Panc1 (cell line): ENCODE measurements around the gene QRICH1. TPM values are rescaled to one million over a fixed set of nuclear protein-coding genes. Genes with fewer than 3 reads are reported as not detected.

Source experiments
- ATAC-seq: fragments of 200-7000 bp; cut with Tn5 transposase; 2 replicates; pipeline ENCODE4 v1.9.1; 2020; ENCODE audit warnings: mild to moderate bottlenecking, moderate library complexity
- BruUV-seq: library from RNA; stranded (reverse); fragments of 400-500 nt; replicated peaks from 2 replicates; lab custom pipeline; 2021; lab: Mats Ljungman, UMichigan
- CTCF ChIA-PET: fragments of 300-600 bp; sonication (Branson Sonifier 250); formaldehyde crosslinking; loops from one replicate; lab custom pipeline; 2022; ENCODE audit warnings: antibody characterized with exemption; lab: Charles Lee
- POLR2A ChIA-PET: fragments of 300-600 bp; sonication (Branson Sonifier 250); formaldehyde crosslinking; loops from one replicate; lab custom pipeline; 2022; ENCODE audit warnings: antibody characterized with exemption; lab: Charles Lee
- DNase-seq: peaks from one replicate; pipeline ENCODE4 v3.0.0-alpha.2; 2010; ENCODE audit warnings: low read depth, low spot score
- H3K27ac ChIP-seq: 2 replicates; pipeline ENCODE4 v1.5.1; 2011; ENCODE audit warnings: mild to moderate bottlenecking, low read length, inconsistent platforms
- H3K27me3 ChIP-seq: fragments of 200-500 bp; sonication (Bioruptor generic); 2 replicates; pipeline ENCODE4 v1.6.0; 2014; ENCODE audit warnings: low read length, inconsistent platforms; ENCODE audit not compliant: control insufficient read depth, insufficient read depth
- H3K36me3 ChIP-seq: fragments of 200-500 bp; sonication (Bioruptor generic); 2 replicates; pipeline ENCODE4 v1.5.1; 2014; ENCODE audit warnings: inconsistent platforms, mild to moderate bottlenecking, low read length, moderate library complexity; ENCODE audit not compliant: control insufficient read depth, insufficient read depth
- H3K4me1 ChIP-seq: 2 replicates; pipeline ENCODE4 v1.5.1; 2011; ENCODE audit warnings: inconsistent platforms, mild to moderate bottlenecking, low read length, moderate library complexity; ENCODE audit not compliant: control insufficient read depth, insufficient read depth
- H3K4me3 ChIP-seq, 2 experiments: 2 replicates each; pipeline ENCODE4 v1.5.1; 2011 to 2012; ENCODE audit warnings: low read depth in 2 of 2, low read length in 2 of 2, mild to moderate bottlenecking in 2 of 2, inconsistent platforms in 1 of 2, moderate library complexity in 1 of 2
- H3K9me3 ChIP-seq: fragments of 200-500 bp; sonication (Bioruptor generic); 2 replicates; pipeline ENCODE4 v1.5.1; 2014; ENCODE audit warnings: low read depth, mild to moderate bottlenecking, inconsistent platforms, low read length, moderate library complexity; ENCODE audit not compliant: control insufficient read depth, insufficient read depth
- CTCF ChIP-seq: fragments of 450-650 bp; IDR thresholded peaks from 2 replicates; pipeline ENCODE4 v1.5.1; 2017; ENCODE audit warnings: mild to moderate bottlenecking
- POLR2AphosphoS5 ChIP-seq: IDR thresholded peaks from 2 replicates; pipeline ENCODE4 v1.6.1; 2012; ENCODE audit warnings: mild to moderate bottlenecking, low read depth, low read length, moderate library complexity
- REST ChIP-seq, 2 experiments: IDR thresholded peaks; 2 replicates each; pipeline ENCODE4 v1.6.1; 2011 to 2012; ENCODE audit warnings: low read depth in 2 of 2, control low read depth in 1 of 2, low read length in 1 of 2, mild to moderate bottlenecking in 1 of 2, moderate library complexity in 1 of 2; ENCODE audit not compliant: insufficient read depth in 1 of 2
- SIN3A ChIP-seq: IDR thresholded peaks from 2 replicates; pipeline ENCODE4 v1.6.1; 2012; ENCODE audit warnings: low read depth, mild to moderate bottlenecking, low read length, moderate library complexity, borderline replicate concordance; ENCODE audit not compliant: insufficient read depth
- TCF7L2 ChIP-seq: IDR thresholded peaks from 2 replicates; pipeline ENCODE4 v1.6.1; 2011; ENCODE audit warnings: mild to moderate bottlenecking, low read depth, low read length, inconsistent platforms
- in situ Hi-C: cut with HindIII; loops from 2 replicates; pipeline ENCODE4 v1.10.0; 2016; ENCODE audit warnings: low sequenced_read_pairs, low pct_unique_long_range_greater_than_20kb
- intact Hi-C: fragments of 100-400 bp; cut with micrococcal nuclease; formaldehyde crosslinking; loops from one replicate; pipeline ENCODE4 v1.10.0; 2022; ENCODE audit not compliant: unreplicated experiment
- total RNA-seq: library from RNA; stranded (reverse); gene quantifications from one replicate; pipeline ENCODE4 v1.2.1, GENCODE V29; 2021; ENCODE audit not compliant: unreplicated experiment

The QRICH1 gene
- total RNA-seq, 1 experiment from 2014 or later: 79.9 TPM

GRCh38 chr3:49079270-49079669 is 14.6 kb downstream of the QRICH1 start:
- POLR2A ChIA-PET: no interaction called here
- TF ChIP-seq REST (IDR thresholded peaks at IDR 0.05; ENCODE audit: insufficient read depth in 1 of 2, low read depth in 2 of 2, low read length in 1 of 2) (no peak), SIN3A (no peak), POLR2AphosphoS5 (no peak), TCF7L2 (no peak), CTCF (no peak)
- H3K27me3 ChIP-seq: no peaks in the 10 kb centered on the region
- no TSS peak for BruUV-seq
- H3K4me1 ChIP-seq: no peaks in the 10 kb centered on the region
- in situ Hi-C loops: no loop called here
- CTCF ChIA-PET: no interaction called here
- H3K9me3 ChIP-seq: no peaks in the 10 kb centered on the region
- no peak overlapping the region for H3K4me3 ChIP-seq
- H3K36me3 ChIP-seq: peaks cover 11% of the 10 kb centered on the region
- no peak overlapping the region for H3K27ac ChIP-seq
- ATAC-seq (no peak), DNase-seq (no peak)
- intact Hi-C loops: no loop called here

GRCh38 chr3:49076646-49077045 is 17.2 kb downstream of the QRICH1 start:
- CTCF ChIA-PET: no interaction called here
- Histone ChIP-seq H3K4me1 (no peaks in the 10 kb centered on the region), H3K4me3 (no peak overlapping the region), H3K27me3 (no peaks in the 10 kb centered on the region), H3K9me3 (no peaks in the 10 kb centered on the region), H3K27ac (no peak overlapping the region), H3K36me3 (peaks cover 17% of the 10 kb centered on the region)
- TSS peak; percentile 55 for BruUV-seq
- DNase-seq (no peak), ATAC-seq (peak; percentile 48; the same call in 1 of the 2 replicates)
- in situ Hi-C loops (no loop called here), intact Hi-C loops (no loop called here)
- TF ChIP-seq SIN3A (no peak), REST (IDR thresholded peaks at IDR 0.05; ENCODE audit: insufficient read depth in 1 of 2, low read depth in 2 of 2, low read length in 1 of 2) (no peak), CTCF (no peak), POLR2AphosphoS5 (no peak), TCF7L2 (no peak)
- POLR2A ChIA-PET: no interaction called here
